Progenitor cell of endocrine pancreas (in vitro differentiated cells): ENCODE measurements around the gene KLHL22. TPM values are rescaled to one million over a fixed set of nuclear protein-coding genes. Genes with fewer than 3 reads are reported as not detected.
A peak's percentile ranks its signal among the peaks of the same experiment; 100 is the strongest.
"Not testable (repeated sequence)": the region's sequence is repeated elsewhere in the genome, so short reads cannot be mapped to it uniquely, and the experiment has no call there.

ENCODE experiments used
- DNase-seq: peaks from one replicate; pipeline ENCODE4 v3.0.0; 2021; ENCODE audit warnings: low spot score; ENCODE audit not compliant: unreplicated experiment
- H3K27ac Mint-ChIP-seq: 2 replicates; pipeline ENCODE4 v1.8.0; 2021; ENCODE audit warnings: mild to moderate bottlenecking, moderate library complexity, mixed read lengths
- H3K27me3 Mint-ChIP-seq: 2 replicates; pipeline ENCODE4 v1.8.0; 2021; ENCODE audit warnings: mixed read lengths
- H3K36me3 Mint-ChIP-seq: 2 replicates; pipeline ENCODE4 v1.8.0; 2022; ENCODE audit warnings: mixed read lengths; ENCODE audit not compliant: insufficient read depth
- H3K4me1 Mint-ChIP-seq: 2 replicates; pipeline ENCODE4 v1.8.0; 2021; ENCODE audit warnings: low read depth, mixed read lengths
- H3K4me3 Mint-ChIP-seq: 2 replicates; pipeline ENCODE4 v1.8.0; 2021; ENCODE audit warnings: low read depth, mild to moderate bottlenecking, moderate library complexity, mixed read lengths
- H3K9me3 Mint-ChIP-seq: 2 replicates; pipeline ENCODE4 v1.8.0; 2021; ENCODE audit warnings: low read depth, mixed read lengths
- total RNA-seq: library from RNA; stranded (reverse); gene quantifications from 2 replicates; pipeline ENCODE4 v1.2.1, GENCODE V29; 2021
- TF ChIP-seq, protein P1 (sequence below): fragments of 200-600 bp; sonication (generic); IDR thresholded peaks from one replicate; pipeline ENCODE4 v1.5.0; 2021; ENCODE audit warnings: antibody characterized with exemption, mild to moderate bottlenecking; ENCODE audit not compliant: unreplicated experiment

The KLHL22 gene
- total RNA-seq, 1 donor from 2014 or later: 47.3 TPM

- peaks cover 2% of the 10 kb centered on the region for H3K36me3 Mint-ChIP-seq
- TF ChIP-seq, protein P1, sequence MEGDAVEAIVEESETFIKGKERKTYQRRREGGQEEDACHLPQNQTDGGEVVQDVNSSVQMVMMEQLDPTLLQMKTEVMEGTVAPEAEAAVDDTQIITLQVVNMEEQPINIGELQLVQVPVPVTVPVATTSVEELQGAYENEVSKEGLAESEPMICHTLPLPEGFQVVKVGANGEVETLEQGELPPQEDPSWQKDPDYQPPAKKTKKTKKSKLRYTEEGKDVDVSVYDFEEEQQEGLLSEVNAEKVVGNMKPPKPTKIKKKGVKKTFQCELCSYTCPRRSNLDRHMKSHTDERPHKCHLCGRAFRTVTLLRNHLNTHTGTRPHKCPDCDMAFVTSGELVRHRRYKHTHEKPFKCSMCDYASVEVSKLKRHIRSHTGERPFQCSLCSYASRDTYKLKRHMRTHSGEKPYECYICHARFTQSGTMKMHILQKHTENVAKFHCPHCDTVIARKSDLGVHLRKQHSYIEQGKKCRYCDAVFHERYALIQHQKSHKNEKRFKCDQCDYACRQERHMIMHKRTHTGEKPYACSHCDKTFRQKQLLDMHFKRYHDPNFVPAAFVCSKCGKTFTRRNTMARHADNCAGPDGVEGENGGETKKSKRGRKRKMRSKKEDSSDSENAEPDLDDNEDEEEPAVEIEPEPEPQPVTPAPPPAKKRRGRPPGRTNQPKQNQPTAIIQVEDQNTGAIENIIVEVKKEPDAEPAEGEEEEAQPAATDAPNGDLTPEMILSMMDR: no peak
Measured at GRCh38 chr22:20508815-20509271, 13.2 kb upstream of the KLHL22 start.

DNA sequence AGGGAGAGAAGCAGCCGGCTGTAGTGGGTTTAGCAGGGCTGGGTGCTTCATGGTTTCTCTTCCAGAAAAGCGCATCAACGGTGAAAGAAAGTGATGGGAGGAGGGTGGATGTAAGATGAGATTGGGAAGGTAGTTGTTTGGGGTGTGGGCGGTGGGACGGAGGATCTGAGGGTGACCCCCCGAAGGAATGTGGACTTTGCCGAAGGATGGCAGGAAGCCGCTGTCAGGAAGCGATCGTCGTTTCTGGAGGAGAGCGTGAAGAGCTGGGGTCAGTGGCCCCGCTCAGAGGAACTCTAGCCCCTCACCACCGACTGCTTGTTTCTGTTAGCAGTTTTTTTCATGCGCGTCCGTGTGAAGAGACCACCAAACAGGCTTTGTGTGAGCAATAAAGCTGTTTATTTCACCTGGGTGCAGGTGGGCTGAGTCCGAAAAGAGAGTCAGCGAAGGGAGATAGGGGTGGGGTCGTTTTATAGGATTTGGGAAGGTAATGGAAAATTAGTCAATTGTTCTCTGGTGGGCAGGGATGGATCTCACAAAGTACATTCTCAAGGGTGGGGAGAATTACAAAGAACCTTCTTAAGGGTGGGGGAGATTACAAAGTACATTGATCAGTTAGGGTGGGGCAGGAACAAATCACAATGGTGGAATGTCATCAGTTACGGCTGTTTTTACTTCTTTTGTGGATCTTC, 12.6 kb upstream of the KLHL22 start:
- Mint-ChIP-seq H3K4me1 (peaks cover 31% of the 10 kb centered on the region), H3K27ac (peak overlapping the region; percentile 98), H3K4me3 (peak overlapping the region; percentile 96)
- not testable (repeated sequence) for H3K9me3 Mint-ChIP-seq, H3K27me3 Mint-ChIP-seq, H3K36me3 Mint-ChIP-seq, DNase-seq

More at GRCh38 chr22:20508815-20509271, 13.2 kb upstream of the KLHL22 start:
- DNase-seq: no peak
- H3K4me1 Mint-ChIP-seq: peaks cover 31% of the 10 kb centered on the region
- no peaks in the 10 kb centered on the region for H3K9me3 Mint-ChIP-seq
- peak overlapping the region; percentile 96 for H3K4me3 Mint-ChIP-seq
- H3K27me3 Mint-ChIP-seq: no peaks in the 10 kb centered on the region
- peak overlapping the region; percentile 98 for H3K27ac Mint-ChIP-seq

DNA sequence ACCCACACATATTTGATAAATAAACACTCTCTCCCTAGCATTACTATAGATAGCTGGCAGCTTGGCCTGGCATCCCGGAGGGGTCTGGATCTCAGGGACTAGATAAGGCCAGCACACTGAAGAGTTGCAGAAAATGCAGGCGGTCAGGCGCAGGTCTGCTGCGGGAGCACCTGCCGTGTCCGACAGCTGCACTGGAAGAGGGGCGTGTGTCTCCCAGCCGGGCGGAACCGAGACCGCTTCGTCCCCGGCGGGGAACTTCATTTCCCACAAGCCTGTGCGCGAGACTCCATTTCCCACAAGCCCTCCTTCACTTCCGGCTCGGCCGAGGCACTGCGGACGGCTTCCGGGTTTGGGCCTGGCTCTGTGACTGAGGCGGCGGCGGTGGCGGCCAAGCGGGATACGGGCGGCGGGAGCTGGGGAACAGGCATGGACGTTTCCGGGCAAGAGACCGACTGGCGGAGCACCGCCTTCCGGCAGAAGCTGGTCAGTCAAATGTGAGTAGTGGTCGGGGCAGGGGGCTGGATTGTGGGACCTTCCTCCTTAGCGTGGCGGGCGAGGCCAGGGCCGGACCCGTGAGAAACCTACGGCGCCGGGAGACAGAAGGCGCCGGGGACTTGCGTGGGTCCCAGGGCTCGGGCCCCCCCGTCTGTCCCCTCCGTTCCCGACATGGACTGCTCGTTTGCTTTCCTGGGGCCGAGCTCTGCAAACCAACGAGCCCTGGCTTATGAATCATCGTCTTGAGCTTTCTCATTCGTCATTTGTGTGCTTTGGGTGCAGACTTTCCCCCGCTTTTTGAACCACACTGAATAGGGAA, 11.9 kb upstream of the KLHL22 start, which contains the start of gene MED15:
MED15 (plus strand) TSS at position 358 of the 814 bp plus-strand sequence; CDS start at position 427, 69 bp downstream.
- Mint-ChIP-seq H3K27me3 (no peaks in the 10 kb centered on the region), H3K4me1 (peaks cover 31% of the 10 kb centered on the region), H3K36me3 (peaks cover 2% of the 10 kb centered on the region), H3K27ac (peak within 1 kb of the TSS; percentile 98), H3K9me3 (no peaks in the 10 kb centered on the region), H3K4me3 (peak within 1 kb of the TSS; percentile 96)
- TF ChIP-seq, protein P1: no peak
- peak; percentile 75 for DNase-seq

GRCh38 chr22:20506543-20507252, 11.1 kb upstream of the KLHL22 start:
- Mint-ChIP-seq H3K27ac (peak overlapping the region; percentile 98), H3K4me1 (peaks cover 29% of the 10 kb centered on the region), H3K4me3 (peak overlapping the region; percentile 96), H3K9me3 (no peaks in the 10 kb centered on the region), H3K36me3 (peaks cover 2% of the 10 kb centered on the region), H3K27me3 (no peaks in the 10 kb centered on the region)
- DNase-seq: no peak
- TF ChIP-seq, protein P1: no peak

GRCh38 chr22:20504293-20504922, 8.8 kb upstream of the KLHL22 start:
- not testable (repeated sequence) for H3K9me3 Mint-ChIP-seq, H3K4me3 Mint-ChIP-seq, DNase-seq, H3K36me3 Mint-ChIP-seq, H3K27me3 Mint-ChIP-seq, H3K27ac Mint-ChIP-seq
- H3K4me1 Mint-ChIP-seq: peaks cover 19% of the 10 kb centered on the region
